ENCODE data around the gene KCNAB1.
A peak's percentile ranks its signal among the peaks of the same experiment; 100 is the strongest.

Gene KCNAB1

DNA sequence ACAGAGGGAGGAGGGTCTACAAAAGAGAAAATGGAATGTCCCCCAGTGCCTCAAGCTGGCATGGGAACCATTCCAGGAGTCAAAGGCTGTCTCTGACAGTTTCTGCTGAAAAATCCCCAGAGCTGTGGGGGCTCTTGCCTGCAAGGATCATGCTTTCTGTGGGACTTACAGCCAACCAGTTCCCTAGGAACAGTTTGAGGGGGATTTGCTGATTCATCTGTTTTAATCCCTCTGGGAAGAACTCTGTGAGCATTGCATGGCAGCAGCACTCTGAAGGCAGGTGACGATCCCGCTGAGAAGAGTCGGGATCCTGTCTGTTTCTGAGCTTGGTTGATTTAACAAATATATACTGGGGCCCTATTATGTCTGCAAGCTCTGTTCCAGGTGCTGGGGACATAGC lies 258.5 kb downstream of the KCNAB1 start:
- DNase-seq: no peak

DNA sequence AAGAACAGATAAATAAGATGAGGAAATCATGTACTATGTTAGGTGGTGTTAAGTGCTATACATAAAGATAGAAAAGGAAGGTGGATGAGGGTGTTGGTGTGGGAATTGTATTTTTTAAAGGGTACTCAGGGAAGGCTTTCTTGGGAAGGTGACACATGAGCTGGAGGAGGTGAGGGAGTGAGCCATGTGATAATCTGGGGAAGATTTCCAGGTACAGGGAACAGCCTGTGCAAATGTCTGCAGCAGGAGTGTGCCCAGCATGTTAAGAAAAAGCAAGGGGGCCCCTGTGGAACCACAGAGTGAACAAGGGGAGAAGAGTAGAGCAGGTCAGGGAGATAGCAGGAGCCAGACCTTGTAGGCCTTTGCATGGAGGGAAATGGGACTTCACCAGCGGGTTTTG lies 258.9 kb downstream of the KCNAB1 start:
- no peak for DNase-seq

DNA sequence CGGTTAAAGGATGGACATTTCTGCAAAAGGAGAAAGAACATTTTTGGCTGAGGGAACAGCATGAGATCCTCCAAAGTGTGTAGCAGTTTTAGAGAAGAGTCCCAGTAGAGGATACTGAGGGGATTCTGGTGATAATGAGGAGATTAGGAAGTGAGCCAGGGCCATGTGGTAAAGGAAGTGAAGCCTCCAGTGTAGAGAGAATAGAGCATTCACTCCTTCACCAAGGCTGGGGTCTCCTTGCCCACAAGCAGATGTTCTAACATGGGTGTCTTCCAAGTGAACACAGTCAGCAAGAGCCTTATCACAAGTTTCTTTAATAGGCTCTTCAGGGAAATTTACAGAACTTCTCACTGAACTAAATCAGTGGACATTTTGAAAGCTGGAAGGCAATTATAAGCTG lies 260.9 kb downstream of the KCNAB1 start:
- no peak for DNase-seq

DNA sequence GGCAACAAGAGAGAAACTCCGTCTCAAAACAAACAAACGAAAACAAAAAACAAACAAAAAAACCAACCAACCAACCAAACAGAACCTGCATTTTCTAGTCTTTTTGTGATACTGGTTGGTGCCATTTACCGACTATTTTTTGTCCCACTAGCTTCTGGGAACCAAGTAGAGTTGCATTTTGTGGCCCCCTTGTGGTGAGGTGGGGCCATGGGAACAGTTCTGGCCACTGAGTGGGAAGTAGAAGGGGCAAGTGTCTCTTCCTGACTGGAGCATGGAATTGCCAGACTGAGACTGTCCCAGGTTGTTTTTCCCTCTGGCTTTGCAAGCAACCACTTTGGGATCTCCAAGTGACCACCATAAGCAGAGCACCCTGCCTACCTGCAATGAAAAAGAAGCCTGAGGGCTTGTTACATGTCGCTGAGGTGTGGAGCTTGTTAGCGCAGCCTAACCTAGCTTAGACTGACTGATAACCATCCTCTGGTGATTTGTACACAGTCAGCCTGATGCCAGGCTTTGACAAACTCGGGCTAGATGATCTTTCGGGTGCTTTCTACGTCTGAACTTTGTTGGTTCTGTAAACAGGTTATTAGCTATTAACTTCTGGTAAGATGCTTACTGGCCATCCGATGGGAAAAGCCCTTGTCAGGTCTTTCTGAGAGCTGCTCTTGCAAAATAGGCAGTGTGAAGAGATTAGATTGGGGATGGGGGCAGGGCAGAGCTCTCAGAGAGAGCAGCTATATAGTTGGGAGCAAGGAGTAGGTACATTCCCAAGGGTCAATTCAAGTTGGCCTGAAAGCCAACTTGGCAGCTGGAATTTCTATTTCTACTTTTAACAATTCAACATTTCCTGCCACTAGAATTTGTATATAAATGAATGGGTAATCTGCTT lies 262.3 kb downstream of the KCNAB1 start:
- DNase-seq: no peak

DNA sequence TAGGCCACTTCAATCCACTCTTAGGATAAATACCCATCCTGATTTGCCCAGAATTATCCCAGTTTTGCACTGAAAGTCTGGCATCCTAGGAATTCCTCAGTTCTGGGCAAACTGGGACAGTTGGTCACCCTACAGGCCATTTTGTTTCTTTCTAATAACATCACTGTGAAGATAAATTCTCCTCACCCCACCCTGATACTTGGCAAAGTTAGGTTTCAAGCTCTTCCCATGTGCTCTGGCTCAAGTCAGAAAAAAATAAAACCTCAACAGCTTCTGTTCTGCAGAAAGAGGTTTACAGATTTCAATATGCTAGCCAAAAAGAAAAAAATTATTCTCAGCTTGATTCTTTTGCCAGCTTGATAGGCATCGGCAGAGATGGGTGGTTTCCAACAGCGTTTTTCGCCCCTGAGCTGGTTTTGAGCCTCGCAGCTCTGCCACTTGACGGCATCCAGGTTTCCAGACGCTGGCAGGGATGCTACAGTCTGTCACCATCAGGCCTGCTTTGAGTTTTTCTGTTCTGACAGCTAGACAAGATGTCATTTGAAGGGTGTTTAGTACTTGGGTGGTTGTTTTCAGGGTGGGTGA lies 263.2 kb downstream of the KCNAB1 start:
- no peak for DNase-seq

DNA sequence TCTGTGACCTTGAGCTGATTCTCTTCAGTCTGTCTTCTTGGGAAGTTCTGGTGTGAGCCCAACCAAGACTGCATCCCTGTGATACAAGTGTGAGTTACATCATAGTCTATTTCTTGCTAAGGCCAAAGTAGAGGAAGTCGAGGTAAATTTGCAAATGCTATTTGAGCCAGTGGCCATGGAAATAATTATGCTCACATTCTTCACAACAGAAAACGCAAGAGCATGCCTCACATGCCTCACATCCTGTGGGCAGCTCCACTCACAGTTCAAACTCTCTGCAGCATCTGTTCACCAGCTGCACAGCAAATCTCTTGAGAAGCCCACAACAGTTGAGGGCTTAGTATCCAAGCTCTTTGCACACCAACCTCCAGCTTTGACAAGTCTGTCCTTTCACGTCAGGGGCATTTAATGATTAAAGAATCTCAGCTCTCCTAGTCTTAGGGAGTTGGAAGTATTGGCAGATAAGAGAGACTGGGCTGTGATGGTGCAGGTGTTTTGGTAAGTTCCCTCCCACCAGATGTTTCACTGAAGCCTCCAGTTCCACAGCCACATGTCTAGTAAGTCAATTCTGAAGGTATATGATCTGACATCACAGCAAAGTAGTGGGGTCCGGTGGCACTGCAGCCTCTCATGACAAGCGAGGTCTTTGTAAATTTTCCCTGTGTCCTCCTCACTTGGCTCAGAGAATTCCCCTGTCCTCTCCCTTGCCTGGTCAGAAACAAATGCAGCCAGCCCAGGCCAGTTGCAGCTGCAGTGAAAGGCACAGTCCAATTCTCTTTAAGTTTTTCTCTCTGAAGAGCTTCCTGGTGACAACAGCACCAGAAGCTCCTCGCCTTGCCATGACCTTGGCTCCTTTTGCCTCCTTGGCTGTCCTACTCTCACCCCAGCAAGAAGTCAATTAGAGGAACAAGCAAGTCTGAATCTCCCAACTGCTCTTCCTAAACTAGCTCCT lies 268.4 kb downstream of the KCNAB1 start:
- DNase-seq: peak; percentile 10

DNA sequence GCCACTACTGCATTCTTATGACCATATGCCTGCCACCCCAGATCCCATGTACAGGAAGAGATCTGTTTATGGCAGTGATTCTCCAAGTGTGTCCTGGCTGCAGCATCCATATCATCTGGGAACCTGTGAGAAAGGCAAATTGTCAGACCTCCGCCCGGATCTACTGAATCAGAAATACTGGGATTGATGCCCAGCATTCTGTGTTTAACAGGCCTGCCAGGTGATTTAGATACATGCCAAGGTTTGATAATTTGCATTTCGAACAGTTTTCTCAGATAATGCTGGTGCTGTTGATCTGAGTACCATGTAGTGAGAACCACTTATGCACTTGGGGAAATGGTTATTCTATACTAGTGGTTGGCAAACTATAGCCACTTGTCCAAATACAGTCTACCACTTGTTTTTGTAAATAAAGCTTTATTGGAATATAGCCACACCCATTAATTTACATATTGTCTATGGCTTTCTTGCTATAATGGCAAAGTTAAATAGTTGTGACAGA lies 269.1 kb downstream of the KCNAB1 start:
- no peak for DNase-seq

DNA sequence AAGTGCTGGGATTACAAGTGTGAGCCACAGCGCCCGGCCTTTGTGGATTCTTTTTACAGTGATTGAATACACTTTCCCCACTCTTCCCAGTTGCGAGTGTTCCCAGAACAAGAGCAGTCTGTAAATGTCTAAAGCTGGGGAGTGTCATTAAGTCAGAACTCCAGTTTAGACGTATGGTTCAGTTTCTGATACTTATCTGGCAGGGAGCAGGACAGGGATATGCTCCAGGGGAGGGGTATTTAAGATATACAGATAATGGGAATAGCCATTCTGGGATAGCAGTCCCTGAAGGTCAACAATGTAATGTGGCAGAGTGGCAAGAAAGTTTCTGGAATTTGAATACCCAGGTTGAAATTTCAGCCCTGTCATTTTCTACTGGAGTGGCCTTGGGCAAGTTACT lies 270.5 kb downstream of the KCNAB1 start:
- no peak for DNase-seq

DNA sequence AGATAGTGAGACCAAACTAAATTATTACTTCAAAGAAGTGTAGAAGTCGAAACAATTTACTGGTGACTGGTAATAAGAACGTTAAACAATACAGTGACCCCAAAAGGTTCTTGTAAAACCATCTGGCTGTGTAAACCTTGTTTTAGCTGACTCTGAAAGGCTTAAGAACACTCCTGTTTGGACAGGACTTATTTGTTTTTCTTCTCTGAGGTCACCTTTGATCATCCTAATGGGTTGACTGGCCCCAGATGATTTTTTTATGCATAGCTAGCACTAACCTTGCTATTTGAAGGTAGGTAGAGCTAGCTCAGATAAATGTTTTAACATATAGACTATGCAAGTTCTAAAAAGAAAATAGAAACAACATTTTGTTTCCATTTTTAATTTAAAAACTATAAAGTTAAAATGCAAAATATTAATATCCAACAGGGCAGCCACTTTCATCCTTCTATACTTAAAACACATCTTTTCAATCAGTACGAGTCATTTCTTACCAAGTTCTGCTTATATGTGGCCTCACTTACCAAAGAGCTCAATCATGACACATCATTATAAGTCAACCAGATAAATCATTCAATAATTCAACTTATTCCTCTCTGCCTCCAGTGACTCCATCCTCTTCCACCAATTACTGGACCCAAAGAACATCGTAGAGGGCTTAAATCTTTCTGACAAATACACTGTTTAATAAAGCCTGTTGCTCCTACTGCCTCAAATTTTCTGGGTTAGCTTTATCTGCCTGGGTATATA lies 275.8 kb downstream of the KCNAB1 start:
- DNase-seq: no peak

DNA sequence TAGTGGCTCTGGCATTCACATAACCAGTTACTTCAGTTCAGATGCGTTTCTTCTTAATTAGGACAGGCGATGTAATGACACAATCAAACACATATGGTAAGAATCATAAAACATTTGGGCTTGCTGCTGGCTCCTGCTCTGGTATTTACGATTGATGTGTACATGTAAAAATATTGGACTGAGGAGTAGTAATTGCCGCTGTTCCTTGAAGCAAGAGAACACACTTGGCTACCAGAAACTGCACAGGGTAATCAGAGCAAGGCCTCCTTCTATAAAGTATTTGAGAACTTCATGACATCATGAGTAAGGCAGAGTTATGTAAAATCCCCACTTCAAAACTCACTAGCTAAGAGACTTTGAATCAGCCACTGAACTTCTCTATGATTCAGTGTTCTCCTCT lies 276.5 kb downstream of the KCNAB1 start:
- no peak for DNase-seq

DNA sequence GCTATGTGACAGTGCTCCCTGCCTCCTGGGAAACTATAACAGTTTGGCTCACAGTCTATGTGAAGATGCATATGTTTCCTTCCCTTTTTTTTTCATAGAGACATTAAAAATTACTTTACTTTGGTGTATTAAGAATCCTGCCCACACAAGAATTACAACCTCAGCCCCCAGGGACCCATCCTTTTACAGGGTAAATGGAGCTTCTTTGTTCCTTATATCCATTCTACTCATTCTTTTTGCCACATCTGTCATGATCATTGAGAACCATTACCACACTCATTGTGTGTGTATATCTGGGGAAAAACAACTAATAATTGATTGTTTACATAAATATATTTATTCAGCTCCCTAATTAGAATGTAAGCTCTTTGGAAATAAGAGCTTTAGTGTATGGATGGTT lies 277.2 kb downstream of the KCNAB1 start:
- no peak for DNase-seq

DNA sequence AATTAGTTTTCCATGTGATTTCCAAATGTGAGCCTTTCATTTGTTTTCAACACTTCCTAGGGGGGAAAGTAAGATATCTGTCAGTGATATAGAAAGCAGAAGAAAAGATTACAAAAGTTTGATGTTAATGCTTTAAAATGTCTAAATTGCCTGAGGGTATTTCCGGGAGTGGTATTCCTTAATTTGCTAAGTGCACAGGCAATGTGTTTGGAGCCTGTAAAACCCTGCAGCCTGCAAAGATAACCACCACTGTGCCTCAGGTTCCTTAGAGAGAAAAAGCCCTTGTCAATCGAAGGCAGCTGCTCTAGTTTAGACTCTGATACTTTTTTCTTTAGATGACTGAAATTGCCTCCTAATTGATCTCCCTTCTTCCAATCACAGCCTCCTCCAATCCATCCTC lies 279.7 kb downstream of the KCNAB1 start:
- no peak for DNase-seq

DNA sequence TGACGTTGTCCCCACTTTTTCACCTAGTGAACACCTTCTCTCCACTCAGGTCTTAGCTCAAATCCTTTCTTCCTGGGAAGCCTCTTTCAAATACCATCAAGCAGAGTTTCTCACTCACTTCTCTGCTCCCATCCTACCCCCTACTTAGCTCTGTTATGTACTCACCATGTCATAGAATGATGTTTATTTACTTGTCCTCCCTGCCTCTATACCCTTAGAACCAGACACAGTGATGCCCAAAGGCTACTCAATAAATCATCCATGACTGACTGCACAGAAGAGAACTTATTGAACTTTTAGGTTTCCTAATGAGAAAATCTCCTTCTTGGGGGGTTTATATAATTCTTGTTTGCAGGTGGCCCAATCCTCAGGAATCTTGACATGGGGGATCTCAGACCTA lies 280.4 kb downstream of the KCNAB1 start:
- no peak for DNase-seq

DNA sequence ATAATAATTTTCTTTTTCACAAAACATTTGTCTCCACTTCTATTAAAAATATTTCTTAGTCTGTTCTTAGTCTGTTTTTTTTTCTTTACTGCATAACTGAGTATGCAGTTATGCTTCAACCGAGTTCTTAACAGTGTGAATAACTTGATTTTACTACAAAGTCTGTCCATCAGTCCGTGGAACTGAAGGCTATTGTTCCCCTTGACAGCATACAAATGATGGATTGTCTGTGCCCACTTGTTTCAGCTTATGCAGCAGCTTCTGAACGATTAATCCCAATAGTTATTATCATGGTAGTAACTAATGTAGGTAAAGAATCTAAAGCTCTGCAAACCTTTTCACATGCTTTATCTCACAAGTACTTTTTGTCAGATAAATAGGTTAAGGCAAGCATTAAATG lies 283.8 kb downstream of the KCNAB1 start:
- DNase-seq: no peak

DNA sequence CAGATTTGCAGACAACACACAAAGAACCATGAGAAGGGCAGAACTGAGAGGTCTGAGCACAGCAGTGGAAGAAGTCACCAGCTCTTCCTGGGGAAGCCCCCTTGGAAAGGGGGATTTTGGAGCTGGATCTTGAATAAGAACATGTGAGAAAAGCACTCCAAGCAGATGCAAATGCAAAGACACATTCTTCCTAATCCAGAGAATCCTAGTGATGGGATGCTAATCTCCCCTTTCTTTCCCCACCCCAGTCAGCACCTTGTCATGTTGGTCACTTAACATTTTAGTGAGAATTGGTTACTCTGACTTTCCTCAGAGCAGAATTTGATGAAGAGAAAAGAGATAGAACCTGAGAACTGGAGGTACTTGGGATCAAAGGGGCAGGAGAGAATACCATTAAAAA lies 286.0 kb downstream of the KCNAB1 start:
- DNase-seq: no peak

DNA sequence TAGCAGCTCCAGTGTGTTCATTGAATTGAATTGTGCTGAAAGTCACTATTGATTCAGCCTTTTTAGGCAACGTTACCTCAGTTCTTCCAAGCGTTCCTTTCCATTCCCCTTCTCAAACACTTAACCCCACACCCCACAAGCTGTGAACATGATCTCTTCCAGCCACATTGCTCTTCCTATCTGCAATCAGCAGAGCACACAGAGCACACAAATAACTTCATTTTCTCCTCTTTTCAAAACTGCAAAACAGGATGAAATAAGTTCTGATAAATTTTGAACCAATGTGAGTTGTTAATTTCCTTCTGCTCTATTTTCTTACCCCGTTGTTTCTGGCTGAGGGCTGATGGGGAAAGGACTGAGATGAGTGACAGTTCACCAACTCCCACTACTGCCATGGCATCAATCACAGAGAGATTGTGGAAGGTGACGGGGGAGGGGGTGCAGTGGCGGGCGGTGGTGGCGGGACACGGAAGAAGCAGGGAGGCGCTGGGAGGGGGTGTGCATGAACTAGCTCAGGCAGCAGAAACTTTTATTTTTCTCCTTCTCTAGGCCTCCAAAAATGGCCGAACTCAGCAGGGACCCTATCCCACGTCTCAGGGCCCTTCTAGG lies 287.3 kb downstream of the KCNAB1 start:
- no peak for DNase-seq

DNA sequence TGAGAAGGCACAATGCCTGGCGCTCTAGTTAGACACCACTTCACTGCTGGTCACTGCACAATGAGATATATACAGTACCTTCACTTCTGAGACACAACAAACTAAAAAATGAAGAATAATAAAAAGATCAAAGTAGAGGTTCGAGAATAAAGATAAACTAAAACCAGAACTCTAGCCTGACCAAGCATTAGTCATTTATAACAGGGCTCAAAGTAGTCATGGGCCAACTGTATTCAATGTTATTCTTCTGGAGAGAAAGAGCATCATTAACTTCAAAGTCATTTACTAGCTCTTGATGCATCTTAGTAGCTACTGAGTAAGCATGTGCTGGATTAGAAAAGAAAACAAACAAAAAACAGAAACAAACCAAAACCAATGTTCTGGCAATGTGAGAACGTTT lies 289.3 kb downstream of the KCNAB1 start:
- no peak for DNase-seq

DNA sequence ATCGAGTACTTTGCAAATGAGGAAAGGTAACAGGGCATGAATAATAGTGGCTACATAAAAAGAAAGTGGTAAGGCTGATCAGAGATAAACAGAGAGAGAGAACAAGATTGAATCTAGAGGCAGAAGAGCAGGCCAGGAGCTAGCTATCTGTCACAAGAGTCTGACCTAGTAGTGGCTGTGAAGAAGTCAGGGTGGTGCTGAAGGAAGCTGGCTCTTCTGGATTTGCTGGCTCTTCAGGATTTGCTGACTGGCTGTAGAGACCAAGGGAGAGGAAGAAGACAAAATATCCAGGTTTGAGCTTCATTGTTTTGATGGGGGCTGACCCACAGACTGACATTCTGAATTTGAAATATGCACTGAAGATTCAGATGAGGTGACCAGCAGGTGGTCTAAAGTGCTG lies 292.2 kb downstream of the KCNAB1 start:
- DNase-seq: no peak

DNA sequence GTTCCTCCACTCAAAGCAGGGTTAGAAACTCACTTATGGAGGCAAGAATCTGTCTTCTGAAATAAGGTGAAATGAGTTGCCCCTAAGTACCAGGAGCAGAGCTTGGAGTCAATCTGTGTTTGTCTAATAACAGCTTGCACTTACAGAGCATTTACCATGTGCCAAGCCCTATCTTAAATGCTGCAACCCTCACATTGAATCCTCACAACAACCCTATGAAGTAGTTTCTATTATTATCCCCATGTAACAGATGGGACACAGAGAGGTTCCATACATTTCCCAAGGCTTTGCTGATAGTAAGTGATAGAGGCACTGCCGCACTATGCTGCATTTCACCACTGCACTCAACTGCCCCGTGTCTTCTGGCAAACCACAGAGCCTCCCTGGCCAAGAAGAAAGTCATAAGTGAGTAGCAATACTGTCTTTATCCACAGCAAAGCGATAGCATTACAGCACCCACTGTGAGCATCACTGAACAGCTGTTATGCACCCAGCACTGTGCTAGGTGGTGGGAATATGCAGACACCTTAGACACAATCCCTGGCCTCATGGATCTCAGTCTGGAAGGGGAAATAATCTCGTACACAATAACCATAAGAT lies 293.0 kb downstream of the KCNAB1 start:
- DNase-seq: no peak

DNA sequence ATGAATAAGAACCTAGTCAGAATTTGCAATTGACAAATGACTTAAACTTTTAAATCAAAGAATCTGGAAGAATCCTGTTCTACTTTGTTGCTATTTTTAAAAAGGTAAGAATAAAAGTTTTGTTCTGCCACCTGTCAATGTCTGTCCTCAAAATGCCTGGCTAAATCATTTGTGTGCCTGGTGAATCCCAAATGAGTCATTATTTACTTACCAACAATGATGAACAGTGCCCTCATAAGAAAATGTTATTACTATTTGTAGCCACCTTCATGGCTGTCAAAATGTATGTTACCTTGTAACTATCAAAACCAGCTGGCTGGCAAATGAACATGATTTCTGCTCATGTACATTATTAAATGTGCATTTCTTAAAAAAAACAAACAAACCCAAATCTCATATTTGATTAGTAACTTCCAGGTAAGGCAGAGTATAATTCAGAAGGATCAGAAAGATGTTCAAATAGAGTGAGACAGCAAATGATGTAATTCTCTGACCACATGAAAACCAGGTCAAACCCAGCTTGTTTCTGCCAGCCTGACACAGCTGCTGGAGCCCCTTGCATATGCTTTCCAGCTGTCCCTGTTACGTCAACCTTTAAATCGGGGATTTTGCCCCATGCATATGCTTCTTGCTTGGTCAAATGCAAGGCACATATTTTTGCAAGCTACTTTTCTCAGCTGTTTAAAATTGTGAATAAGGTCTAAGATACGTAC lies 296.6 kb downstream of the KCNAB1 start:
- DNase-seq: no peak

DNA sequence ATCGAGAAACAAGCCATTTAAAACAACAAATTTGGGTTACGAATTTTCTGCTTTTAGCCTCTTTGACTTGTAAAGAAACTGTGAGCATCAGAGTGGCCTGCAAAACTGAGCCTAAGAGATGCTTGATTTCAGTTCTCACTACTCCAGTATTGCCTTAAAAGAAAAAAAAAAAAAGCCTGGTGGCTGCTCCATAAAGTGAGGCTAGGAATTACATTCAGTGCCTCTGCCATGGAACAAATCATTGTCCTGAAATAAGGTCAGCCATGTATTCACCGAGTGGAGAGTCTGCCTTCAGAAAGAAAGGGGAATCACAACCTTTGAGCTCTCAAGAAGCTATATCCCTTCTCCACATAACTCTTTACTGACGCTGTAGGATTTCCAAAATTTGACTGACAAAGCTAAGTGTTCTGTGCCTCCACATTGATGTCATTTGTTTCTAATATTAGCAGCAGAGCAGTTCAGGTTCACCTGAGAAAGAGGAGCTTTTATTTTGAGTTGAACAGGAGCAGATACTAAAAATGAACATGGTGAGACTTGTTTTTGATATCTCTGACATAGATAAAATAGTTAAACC lies 297.3 kb downstream of the KCNAB1 start:
- DNase-seq: no peak
